OCI-LY3 (cell line): Measurements from ENCODE around the gene CAMK2D.

Source experiments
- H2AFZ ChIP-seq: fragments of 200-600, 300-600 bp; shearing (Covaris generic); 2 replicates; pipeline ENCODE4 v1.6.0; 2014; ENCODE audit warnings: antibody characterized with exemption, low read depth, low read length
- H3K27ac ChIP-seq: fragments of 200-600, 300-600 bp; sonication (generic); 2 replicates; pipeline ENCODE4 v1.5.1; 2014; ENCODE audit warnings: mild to moderate bottlenecking, low read length, moderate library complexity, mixed read lengths
- H3K27me3 ChIP-seq: fragments of 200-600, 300-600 bp; sonication (generic); 2 replicates; pipeline ENCODE4 v1.6.1; 2014; ENCODE audit warnings: low read depth, low read length, mixed read lengths
- H3K36me3 ChIP-seq: fragments of 200-600, 300-600 bp; sonication (generic); replicated peaks from 2 replicates; pipeline ENCODE3; 2014; ENCODE audit warnings: low read depth, low read length, mixed read lengths
- H3K4me1 ChIP-seq: fragments of 300-600, 200-600 bp; sonication (generic); 2 replicates; pipeline ENCODE4 v1.6.1; 2014; ENCODE audit warnings: low read length, mixed read lengths
- H3K4me2 ChIP-seq: fragments of 200-600, 300-600 bp; sonication (generic); 2 replicates; pipeline ENCODE4 v1.6.1; 2014; ENCODE audit warnings: low read length, mixed read lengths
- H3K4me3 ChIP-seq: fragments of 300-600, 200-600 bp; sonication (generic); 2 replicates; pipeline ENCODE4 v1.5.1; 2014; ENCODE audit warnings: antibody characterized with exemption, mild to moderate bottlenecking, low read length, moderate library complexity
- H3K79me2 ChIP-seq: fragments of 300-600, 200-600 bp; shearing (Covaris generic); 2 replicates; pipeline ENCODE4 v1.6.1; 2014; ENCODE audit warnings: mild to moderate bottlenecking, low read length, mixed read lengths
- H3K9ac ChIP-seq: fragments of 300-600, 200-600 bp; shearing (Covaris generic); 2 replicates; pipeline ENCODE4 v1.6.0; 2014; ENCODE audit warnings: mild to moderate bottlenecking, low read length, moderate library complexity
- H3K9me3 ChIP-seq: fragments of 200-600, 300-600 bp; shearing (Covaris generic); 2 replicates; pipeline ENCODE4 v1.6.1; 2014; ENCODE audit warnings: low read length, mixed read lengths; ENCODE audit not compliant: insufficient read depth
- H4K20me1 ChIP-seq: fragments of 200-600, 300-600 bp; sonication (generic); 2 replicates; pipeline ENCODE4 v1.6.1; 2016; ENCODE audit warnings: low read length, mixed read lengths; ENCODE audit not compliant: insufficient read depth
- EZH2phosphoT487 ChIP-seq: fragments of 200-600 bp; shearing (Covaris generic); IDR thresholded peaks from 2 replicates; pipeline ENCODE4 v1.6.1; 2018; ENCODE audit warnings: antibody characterized with exemption, mixed run types, low read depth
- TF ChIP-seq, protein P1 (sequence below): fragments of 200-600, 300-600 bp; sonication (generic); IDR thresholded peaks from 2 replicates; pipeline ENCODE4 v1.5.1; 2014; ENCODE audit warnings: antibody characterized with exemption, low read length, low read depth

CAMK2D gene

DNA sequence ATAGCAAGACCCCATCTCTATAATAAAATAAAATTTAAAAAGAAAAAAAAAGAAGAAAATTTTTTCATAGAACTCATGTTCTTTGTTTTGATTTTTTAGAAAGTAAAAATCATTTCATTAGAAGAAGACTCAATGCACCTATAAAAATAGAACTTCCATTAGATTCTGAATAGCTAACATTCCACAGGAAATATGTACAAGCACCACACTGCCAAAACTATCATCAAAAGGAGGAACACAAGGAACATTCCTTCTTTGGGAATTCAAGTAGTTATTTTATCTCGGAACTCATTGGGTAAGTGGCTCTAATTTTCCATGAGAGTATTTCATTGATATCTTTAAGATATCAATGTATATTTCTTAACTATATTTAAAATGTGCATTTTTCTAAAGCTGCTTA is 157.6 kb downstream of the CAMK2D start:
- H3K27ac ChIP-seq: no peak overlapping the region
- no peaks in the 10 kb centered on the region for H3K9me3 ChIP-seq
- no peaks in the 10 kb centered on the region for H3K27me3 ChIP-seq
- no peak overlapping the region for H3K4me3 ChIP-seq
- no peaks in the 10 kb centered on the region for H3K79me2 ChIP-seq
- no peaks in the 10 kb centered on the region for H3K4me1 ChIP-seq
- no peak overlapping the region for H3K9ac ChIP-seq
- H2AFZ ChIP-seq: no peak overlapping the region
- TF ChIP-seq EZH2phosphoT487: no peak
- TF ChIP-seq, protein P1, sequence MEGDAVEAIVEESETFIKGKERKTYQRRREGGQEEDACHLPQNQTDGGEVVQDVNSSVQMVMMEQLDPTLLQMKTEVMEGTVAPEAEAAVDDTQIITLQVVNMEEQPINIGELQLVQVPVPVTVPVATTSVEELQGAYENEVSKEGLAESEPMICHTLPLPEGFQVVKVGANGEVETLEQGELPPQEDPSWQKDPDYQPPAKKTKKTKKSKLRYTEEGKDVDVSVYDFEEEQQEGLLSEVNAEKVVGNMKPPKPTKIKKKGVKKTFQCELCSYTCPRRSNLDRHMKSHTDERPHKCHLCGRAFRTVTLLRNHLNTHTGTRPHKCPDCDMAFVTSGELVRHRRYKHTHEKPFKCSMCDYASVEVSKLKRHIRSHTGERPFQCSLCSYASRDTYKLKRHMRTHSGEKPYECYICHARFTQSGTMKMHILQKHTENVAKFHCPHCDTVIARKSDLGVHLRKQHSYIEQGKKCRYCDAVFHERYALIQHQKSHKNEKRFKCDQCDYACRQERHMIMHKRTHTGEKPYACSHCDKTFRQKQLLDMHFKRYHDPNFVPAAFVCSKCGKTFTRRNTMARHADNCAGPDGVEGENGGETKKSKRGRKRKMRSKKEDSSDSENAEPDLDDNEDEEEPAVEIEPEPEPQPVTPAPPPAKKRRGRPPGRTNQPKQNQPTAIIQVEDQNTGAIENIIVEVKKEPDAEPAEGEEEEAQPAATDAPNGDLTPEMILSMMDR: no peak
- H3K4me2 ChIP-seq: no peak overlapping the region
- no peaks in the 10 kb centered on the region for H3K36me3 ChIP-seq
- H4K20me1 ChIP-seq: no peaks in the 10 kb centered on the region

DNA sequence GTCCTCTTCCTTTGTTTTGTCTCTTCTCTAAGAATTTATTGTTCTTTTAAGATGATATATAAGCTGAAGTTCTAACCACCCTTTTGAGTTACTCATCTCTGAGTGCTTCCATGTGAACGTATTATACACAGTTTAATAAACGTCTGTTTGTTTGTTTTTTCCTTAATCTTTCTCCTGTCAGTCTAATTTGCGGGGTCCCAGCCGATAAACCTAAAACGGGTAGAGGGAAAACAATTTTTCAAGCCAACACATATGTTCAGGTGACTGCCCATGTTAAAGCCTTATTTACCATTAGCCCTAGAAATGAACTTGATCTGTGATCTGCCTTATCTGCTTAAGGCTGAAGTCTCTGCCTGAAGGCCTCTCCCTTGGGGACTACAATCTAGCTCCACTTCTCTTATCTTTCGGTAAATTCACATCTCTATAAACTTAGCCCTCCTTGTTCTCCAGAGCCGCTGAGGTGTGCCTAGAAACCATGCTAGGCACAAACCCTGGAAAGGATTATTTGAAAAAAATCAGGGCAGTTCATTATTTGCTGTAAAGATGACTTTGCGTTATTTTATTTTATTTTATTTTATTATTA is 158.8 kb downstream of the CAMK2D start:
- Histone ChIP-seq H3K4me2 (no peak overlapping the region), H3K79me2 (no peaks in the 10 kb centered on the region), H3K27ac (no peak overlapping the region)

DNA sequence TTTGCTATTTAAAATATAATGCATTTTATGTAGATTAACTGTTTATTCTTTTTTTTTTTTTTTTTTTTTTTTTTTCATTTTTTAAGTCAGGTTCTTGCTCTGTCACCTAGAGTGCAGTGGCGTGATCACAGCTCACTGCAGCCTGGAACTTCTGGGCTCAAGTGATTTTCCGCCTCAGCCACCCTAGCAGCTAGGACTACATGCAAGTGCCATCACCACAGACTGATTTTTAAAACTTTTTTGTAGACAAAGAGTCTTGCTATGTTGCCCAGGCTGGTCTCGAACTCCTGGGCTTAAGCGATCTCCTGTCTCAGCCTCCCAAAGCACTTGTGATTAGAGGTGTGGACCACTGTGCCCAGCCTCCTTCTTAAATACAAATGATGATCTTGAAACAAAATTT is 159.9 kb downstream of the CAMK2D start:
- Histone ChIP-seq H3K36me3 (no peaks in the 10 kb centered on the region), H3K4me1 (no peaks in the 10 kb centered on the region), H3K27ac (no peak overlapping the region), H3K9me3 (no peaks in the 10 kb centered on the region), H4K20me1 (no peaks in the 10 kb centered on the region), H3K9ac (no peak overlapping the region), H3K4me2 (no peak overlapping the region), H3K27me3 (no peaks in the 10 kb centered on the region), H3K79me2 (no peaks in the 10 kb centered on the region), H3K4me3 (no peak overlapping the region), H2AFZ (no peak overlapping the region)
- TF ChIP-seq EZH2phosphoT487: no peak

More for the DNA sequence above, 158.8 kb downstream of the CAMK2D start:
- Histone ChIP-seq H3K36me3 (no peaks in the 10 kb centered on the region), H3K9ac (no peak overlapping the region), H3K9me3 (no peaks in the 10 kb centered on the region), H2AFZ (no peak overlapping the region), H3K27me3 (no peaks in the 10 kb centered on the region), H4K20me1 (no peaks in the 10 kb centered on the region), H3K4me3 (no peak overlapping the region), H3K4me1 (no peaks in the 10 kb centered on the region)
- TF ChIP-seq EZH2phosphoT487: no peak
- TF ChIP-seq, protein P1: no peak

DNA sequence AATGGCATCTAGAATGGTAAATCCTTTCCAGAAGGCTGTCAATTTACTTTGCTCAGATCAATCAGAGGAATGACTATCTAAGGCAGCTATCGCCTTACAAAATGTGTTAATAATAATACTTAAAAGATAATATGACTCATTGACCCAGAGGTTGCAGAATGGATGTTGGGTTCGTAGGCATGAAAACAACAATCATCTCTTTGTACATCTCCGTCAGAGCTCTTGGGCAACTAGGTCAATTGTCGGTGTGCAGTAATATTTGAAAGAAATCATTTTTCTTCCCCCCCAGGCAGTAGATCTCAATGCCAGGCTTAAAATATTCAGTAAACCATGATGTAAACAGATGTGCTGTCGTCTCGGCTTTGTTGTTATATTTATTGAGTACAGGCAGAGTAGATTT is 165.1 kb downstream of the CAMK2D start:
- no peaks in the 10 kb centered on the region for H3K27me3 ChIP-seq
- no peak for TF ChIP-seq EZH2phosphoT487
- TF ChIP-seq, protein P1: no peak
- no peak overlapping the region for H3K9ac ChIP-seq
- no peaks in the 10 kb centered on the region for H4K20me1 ChIP-seq
- no peak overlapping the region for H3K27ac ChIP-seq
- no peak overlapping the region for H3K4me3 ChIP-seq
- peaks cover 5% of the 10 kb centered on the region; the same call in 1 of the 2 replicates for H3K4me1 ChIP-seq
- no peak overlapping the region for H3K4me2 ChIP-seq
- H3K36me3 ChIP-seq: no peaks in the 10 kb centered on the region
- no peak overlapping the region for H2AFZ ChIP-seq
- no peaks in the 10 kb centered on the region for H3K79me2 ChIP-seq
- no peaks in the 10 kb centered on the region for H3K9me3 ChIP-seq

DNA sequence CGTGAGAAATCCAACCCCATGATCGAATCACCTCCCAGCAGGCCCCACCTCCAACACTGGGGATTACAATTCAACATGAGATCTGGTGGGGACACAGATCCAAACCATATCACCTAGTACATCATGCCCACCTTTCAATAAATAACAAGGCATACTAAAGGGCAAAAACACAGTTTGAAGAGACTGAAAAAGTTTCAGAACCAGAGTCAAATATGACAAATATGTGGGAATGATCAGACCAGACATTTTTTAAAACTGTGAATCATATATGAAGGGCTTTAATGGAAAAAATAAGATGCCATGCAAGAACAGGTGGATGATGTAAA is 167.3 kb downstream of the CAMK2D start:
- TF ChIP-seq, protein P1: no peak
- TF ChIP-seq EZH2phosphoT487: no peak
- Histone ChIP-seq H3K27me3 (no peaks in the 10 kb centered on the region), H4K20me1 (no peaks in the 10 kb centered on the region), H3K79me2 (no peaks in the 10 kb centered on the region), H3K36me3 (no peaks in the 10 kb centered on the region), H3K4me3 (no peak overlapping the region), H3K9me3 (no peaks in the 10 kb centered on the region), H3K9ac (no peak overlapping the region), H3K4me2 (no peak overlapping the region), H3K27ac (no peak overlapping the region), H3K4me1 (peaks cover 6% of the 10 kb centered on the region; the same call in 1 of the 2 replicates), H2AFZ (no peak overlapping the region)
